SK-MEL-5 (cell line): ENCODE measurements around the gene DCK. TPM values are rescaled to one million over a fixed set of nuclear protein-coding genes. Genes with fewer than 3 reads are reported as not detected.
"Not testable (repeated sequence)": the region's sequence is repeated elsewhere in the genome, so short reads cannot be mapped to it uniquely, and the experiment has no call there.

ENCODE experiments used
- DNase-seq: peaks from one replicate; pipeline ENCODE4 v3.0.0-alpha.2; 2016; ENCODE audit warnings: low read depth, low spot score
- in situ Hi-C: cut with HindIII; loops from 2 replicates; pipeline ENCODE4 v1.10.0; 2016; ENCODE audit warnings: low sequenced_read_pairs, high pct_unique_total_duplicates, low pct_unique_long_range_greater_than_20kb
- total RNA-seq: library from RNA; depleted of rRNA; stranded (reverse); fragments of >200 nt; shearing (Covaris generic); gene quantifications from 2 replicates; pipeline ENCODE4 v1.2.3, GENCODE V29; 2014

The DCK gene
- total RNA-seq, 1 experiment from 2014 or later, result 14.6 TPM

DNA sequence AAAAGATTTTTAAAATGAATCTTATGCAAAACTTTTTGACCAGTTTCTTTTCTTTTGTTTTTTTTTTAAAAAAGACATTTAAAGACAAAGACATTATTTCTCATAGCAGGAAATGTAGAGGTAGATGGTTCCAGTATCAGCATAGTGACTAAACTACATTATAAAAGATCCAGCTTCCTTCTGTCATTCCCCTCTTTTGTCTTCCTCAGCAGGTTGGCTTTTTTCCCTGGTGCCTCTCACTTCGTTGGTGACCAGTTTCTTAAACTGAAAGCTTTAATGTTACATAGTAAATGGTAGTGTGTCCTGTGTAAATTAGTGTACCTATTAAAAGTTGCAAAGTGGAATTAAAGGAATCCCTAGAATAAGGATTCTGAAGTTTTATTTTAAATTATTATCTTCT, 36.1 kb downstream of the DCK start:
- DNase-seq, result no peak
- in situ Hi-C loops, result no loop called here

DNA sequence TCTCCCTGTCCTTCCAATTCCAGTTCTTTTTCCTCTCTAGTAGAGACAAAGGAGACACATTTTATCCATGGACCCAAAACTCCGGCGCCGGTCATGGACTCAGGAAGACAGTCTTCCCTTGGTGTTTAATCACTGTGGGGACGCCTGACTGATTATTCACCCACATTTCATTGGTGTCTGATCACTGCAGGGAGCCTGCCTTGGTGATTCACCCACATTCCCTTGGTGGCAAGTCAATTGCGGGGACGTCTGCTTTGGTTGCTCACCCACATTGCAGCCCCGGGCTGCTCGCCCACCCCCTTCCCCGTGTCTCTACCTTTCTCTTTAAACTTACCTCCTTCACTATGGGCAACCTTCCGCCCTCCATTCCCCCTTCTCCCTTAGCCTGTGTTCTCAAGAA, 38.7 kb downstream of the DCK start:
- in situ Hi-C loops, DNase-seq: not testable (repeated sequence)

DNA sequence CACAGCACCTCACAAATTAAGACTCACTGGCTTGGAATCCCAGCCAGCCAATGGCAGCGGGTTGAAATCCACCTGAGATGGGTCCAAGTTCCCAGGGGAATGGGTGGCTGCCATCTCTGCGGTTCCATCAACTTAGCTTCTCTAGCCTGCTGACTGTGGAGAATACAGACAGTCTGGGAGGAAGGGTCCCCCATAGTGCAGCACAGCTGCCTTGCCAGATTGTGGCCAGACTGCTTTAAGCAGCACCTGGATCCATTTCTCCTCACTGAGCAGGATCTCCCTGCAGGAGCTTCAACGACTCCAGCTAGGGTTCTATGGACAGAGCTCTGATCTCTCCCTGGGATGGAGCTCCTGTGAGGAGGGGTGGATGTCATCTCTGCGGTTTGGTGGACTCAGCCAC, 51.8 kb downstream of the DCK start:
- DNase-seq, result no peak
- in situ Hi-C loops, result no loop called here

DNA sequence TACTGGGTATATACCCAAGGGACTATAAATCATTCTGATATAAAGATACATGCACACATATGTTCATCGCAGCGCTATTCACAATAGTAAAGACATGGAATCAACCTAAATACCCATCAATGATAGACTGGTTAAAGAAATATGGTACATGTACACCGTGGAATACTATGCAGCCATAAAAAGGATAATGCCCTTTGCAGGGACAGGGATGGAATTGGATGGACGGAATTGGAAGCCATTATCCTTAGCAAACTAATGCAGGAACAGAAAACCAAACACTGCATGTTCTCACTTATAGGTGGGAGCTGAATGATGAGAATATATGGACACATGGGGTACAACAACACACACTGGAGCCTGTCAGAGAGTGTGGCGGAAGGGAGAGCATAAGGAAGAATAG, 55.9 kb downstream of the DCK start:
- in situ Hi-C loops, result no loop called here
- DNase-seq, result no peak

DNA sequence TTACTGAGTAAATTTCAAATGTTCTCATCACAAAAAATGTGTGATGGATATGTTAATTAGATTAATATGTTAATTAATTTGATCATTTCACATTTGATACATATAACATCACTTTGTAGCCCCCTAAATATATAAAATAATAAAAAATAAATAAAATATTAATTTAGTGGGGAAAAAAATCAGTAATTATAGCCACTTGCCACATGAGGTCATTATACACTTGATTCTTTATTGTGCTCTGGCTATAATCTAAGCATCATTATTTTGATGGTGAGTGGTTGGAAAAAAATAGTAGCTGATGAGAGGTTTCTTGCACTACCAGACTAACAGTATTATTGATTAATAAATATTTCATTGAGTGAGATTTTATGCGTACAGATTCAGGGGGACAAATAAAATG, 57.4 kb downstream of the DCK start:
- in situ Hi-C loops, result no loop called here
- no peak for DNase-seq

DNA sequence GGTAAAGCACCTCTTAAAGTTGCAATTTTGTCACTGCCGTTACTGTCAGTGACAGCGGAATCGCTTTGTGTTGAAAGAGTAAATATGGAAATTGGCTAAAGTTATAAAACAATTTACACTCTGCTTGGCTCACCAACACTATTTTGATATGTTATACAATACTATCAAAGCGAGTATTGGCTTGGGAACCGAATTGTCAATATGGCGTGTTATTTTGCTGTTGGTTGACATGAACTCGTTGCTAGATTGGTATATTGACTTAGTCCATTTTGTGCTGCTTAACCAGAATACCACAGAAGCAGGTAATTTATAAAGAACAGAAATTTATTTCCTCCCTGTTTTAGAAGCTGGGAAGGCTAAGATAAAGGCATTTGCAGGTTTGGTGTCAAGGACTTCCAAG, 58.6 kb downstream of the DCK start:
- no peak for DNase-seq
- in situ Hi-C loops, result no loop called here

DNA sequence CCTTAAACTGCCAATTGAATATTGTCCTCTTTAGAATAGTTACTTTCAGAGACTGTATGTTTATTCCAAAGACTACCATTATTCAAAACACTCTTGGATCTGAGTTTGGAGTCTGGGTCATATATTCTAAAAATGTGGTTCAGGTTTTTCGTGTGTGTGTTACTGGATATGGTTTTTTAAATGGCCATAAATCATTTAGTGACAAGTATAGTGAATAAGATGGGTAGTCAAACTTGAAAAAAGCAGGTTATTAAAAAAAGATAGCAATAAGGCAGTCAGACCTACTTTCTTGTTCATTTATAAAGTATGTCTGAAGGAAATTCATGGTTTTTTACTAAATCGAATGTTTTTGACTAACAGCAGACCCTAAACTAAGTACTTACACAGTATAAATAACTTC, 59.3 kb downstream of the DCK start:
- no peak for DNase-seq
- in situ Hi-C loops, result no loop called here

DNA sequence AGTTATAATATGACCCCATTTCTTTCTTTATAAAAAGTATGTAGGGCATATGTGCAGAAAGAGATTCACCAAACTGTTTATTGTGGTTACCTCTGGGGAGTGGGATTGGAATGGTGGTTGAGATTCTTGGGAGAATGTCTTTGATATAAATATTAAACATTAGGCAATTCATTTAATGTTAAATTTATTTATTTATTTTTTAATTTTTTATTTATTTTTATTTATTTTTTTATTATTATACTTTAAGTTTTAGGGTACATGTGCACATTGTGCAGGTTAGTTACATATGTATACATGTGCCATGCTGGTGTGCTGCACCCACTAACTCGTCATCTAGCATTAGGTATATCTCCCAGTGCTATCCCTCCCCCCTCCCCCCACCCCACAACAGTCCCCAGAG, 60.2 kb downstream of the DCK start:
- DNase-seq, in situ Hi-C loops: not testable (repeated sequence)

DNA sequence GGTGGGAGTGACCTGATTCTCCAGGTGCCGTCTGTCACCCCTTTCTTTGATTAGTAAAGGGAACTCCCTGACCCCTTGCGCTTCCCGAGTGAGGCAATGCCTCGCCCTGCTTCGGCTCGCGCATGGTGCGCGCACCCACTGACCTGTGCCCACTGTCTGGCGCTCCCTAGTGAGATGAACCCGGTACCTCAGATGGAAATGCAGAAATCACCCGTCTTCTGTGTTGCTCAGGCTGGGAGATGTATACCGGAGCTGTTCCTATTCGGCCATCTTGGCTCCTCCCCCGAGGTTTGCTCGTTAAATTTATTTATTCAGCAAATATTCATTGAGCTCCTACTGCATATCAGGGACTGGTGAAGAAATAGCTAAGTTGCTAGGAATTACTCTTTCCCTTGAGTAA, 66.1 kb downstream of the DCK start:
- DNase-seq, in situ Hi-C loops: not testable (repeated sequence)

DNA sequence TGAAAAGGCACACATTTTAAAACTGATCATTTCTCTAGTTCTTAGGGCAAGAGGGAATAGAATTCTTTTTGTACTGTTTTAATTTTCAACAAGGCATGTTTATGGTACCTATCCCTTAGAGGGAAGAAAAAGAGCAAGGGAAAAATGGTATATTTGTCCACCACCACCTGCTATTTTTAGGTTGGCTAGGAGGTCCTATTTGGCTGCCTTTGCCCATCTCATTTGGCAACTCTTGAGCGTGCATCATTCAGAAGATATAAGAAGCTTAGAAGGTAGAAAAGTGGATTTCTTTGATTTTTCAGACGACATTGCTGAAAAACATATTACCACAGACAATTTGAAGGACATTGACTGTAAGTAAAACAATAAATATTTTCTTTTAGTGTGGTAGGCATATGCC, 69.0 kb downstream of the DCK start:
- no peak for DNase-seq
- in situ Hi-C loops, result no loop called here

DNA sequence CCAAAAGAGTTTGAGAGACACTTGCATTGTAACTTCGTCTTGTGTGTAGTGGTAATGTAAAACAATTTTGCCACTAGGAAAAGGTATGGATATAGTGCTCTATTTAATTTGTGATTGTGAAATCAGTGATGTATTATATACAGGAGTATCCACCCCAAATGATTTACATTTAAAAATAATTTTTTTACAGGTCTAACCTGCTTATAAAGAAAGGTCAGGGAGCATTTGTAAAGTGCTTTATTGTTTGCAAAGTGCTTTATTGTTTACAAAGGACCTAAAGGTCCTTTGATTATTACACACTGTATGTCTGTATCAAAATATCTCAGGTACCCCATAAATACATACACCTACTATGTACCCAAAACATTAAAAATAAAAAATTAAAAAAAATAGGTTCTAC, 70.3 kb downstream of the DCK start:
- DNase-seq, result no peak
- in situ Hi-C loops, result no loop called here

DNA sequence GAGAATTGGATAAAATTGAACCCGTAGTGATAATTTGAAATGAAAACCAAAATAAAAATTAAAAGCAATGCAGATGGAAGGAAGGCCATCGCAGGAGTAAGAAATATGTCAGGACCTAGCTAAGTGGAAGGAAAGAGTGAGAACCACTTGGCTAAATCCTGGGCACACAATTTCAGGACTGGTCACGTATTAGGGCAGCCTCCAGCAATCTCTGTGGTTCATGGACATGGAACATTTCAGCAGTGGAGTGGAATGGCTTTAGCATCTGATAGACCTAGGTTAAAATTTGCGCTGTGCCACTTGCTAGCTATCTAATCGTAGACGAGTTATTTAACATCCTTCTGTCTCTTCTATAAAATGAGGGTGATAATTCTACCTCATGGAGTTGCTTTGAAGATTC, 71.1 kb downstream of the DCK start:
- in situ Hi-C loops, result no loop called here
- no peak for DNase-seq

DNA sequence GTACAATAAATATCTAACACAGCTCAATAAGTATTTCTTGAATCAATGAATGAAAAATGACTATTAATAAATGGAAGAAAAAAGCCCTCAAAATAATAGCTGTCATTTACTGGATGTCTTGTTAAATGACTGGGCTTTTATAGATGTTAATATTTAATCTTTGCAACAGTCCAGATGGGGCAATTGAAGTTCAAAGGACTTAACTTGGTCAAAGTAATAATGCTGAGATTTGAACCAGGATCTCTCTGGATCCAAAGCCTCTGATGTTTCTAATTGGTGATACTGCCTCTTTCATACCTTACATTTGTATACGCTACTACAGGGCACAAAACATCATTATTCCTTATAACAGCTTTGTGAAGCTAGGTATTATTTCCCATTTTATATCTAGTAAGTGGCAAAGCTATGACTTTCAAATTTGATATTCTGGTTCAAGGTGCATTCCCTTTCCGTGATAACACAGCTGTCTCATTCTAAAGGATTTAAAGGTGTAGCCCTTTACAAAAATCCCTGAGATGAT, 72.6 kb downstream of the DCK start:
- in situ Hi-C loops, result no loop called here
- DNase-seq, result no peak

DNA sequence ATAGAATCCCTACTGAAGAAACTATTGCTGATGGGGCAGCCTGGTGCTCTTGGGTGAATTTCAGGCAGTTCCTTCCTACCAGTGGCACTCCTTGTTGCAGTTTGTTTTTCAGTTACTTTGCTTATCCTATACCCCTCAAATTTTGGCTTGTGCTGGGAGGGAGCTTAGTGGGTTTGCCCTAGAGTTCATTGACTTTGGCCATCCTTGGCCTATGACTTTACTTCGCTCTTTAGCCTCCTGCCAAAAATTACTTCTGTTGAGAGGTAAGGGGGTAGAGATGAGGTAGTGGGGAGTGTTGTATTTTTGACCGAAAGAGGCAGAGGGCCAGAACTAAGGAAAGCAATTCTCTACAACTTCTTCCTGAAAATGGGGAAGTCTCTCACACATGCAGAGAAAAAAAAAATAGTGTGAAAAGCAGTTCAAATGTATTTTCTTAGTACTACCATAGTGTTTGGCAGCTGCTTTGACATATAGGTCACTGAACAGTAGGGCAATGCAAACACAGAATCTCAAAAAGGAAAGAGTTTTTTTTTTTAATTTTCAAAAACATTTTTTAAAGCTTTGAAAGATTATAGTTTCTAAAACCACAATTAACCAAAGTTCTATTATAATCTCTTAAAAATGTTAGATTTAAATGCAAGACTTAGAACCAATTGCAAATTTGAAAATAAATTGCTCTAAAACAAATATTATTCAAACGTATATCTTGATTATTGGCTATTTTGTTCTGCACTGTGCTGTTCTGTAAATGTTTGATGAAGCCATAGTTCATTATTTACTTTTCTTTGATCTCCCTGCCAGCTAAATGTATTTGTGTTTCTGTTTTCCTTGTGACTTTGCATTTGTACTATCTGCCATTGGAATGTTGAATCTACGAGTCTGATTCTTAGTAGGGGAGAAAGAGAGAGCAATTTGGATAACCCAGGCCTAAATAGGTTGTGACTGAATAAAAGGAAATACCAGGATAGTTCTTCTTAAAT, 73.6 kb downstream of the DCK start:
- in situ Hi-C loops, result no loop called here
- DNase-seq, result no peak

DNA sequence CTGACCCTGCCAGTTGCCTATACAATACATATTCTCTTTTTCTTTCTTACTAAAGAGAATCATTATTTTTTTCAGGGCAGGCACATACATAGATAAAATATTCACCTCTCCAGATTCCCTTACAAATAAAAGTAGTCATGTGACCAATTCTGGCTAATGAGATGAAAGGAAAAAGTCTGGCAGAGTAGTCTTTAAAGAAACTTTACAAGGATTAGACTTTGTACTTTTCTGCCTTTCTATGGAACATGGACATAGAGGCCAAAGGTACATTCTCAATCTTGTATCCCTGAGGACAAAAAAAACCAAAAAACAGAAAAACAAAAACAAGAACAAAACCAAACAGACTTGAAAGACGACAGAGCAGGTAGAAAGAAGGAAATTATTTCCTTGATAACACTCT, 75.6 kb downstream of the DCK start:
- DNase-seq, result no peak
- in situ Hi-C loops, result no loop called here

DNA sequence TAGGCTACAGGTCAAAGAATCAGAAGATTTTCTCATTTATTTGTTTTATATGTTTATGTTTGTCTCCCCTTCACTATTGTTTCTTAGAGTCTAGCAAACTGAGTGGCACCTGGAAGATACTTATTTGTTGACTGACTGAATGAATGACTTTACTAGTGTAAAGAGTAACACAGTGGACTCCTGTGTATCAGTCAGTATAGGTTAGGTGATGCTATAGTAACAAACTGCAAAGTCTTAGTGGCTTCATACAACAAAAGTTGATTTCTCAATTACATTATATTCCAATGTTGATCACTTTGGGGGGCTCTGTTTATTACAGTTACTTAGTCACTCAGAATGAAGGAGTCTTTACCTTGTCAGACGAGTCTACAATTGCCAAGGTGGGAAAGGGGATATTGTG, 76.6 kb downstream of the DCK start:
- no peak for DNase-seq
- in situ Hi-C loops, result no loop called here

DNA sequence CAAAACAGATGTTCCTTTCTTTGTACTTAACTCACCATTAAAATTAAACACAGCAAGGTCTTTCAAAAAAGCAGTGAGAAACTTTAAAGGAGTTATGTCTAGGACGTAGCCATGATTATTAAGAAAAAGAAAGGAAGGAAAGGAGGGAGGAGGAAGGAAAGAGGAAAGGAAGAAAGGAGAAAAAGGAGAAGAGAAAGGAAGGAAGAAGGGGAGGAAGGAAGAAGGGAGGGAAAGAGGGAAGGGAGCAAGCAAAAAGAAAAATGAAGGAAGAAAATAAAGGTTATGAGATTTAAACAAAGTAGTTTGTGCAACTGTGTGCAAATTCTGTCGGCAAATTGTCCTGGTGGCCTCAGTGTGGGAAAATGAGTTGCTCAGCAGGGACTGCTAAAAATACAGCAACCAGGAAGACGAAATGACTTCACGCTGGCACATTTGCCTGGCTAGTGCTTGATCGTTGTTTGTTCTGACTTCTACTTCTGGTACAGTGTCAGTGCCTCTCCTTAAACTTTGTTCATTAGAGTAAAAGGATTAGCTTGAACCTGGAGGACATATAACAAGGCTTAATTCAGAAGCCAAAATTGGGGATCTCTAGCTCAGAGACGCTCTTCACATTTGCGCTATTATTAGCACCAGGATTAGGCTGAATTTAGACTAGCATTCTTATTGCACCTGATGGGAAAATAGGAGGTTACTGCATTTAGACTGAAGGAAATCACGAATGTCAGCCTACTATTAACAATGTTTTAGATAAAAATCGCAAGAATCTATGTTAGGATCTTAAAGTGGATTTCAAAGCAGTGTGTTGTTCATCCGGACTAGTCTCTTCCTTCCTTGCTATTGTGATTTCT, 81.2 kb downstream of the DCK start:
- in situ Hi-C loops, result no loop called here
- no peak for DNase-seq
